SK-MEL-5 (cell line): ENCODE measurements around the gene SMAD6. TPM values are rescaled to one million over a fixed set of nuclear protein-coding genes. Genes with fewer than 3 reads are reported as not detected.
A peak's percentile ranks its signal among the peaks of the same experiment; 100 is the strongest.
"Not testable (repeated sequence)": the region's sequence is repeated elsewhere in the genome, so short reads cannot be mapped to it uniquely, and the experiment has no call there.

Experiments
- DNase-seq: peaks from one replicate; pipeline ENCODE4 v3.0.0-alpha.2; 2016; ENCODE audit warnings: low read depth, low spot score
- in situ Hi-C: cut with HindIII; loops from 2 replicates; pipeline ENCODE4 v1.10.0; 2016; ENCODE audit warnings: low sequenced_read_pairs, high pct_unique_total_duplicates, low pct_unique_long_range_greater_than_20kb
- total RNA-seq: library from RNA; depleted of rRNA; stranded (reverse); fragments of >200 nt; shearing (Covaris generic); gene quantifications from 2 replicates; pipeline ENCODE4 v1.2.3, GENCODE V29; 2014

The SMAD6 gene
- total RNA-seq, 1 experiment from 2014 or later: 4.6 TPM

DNA sequence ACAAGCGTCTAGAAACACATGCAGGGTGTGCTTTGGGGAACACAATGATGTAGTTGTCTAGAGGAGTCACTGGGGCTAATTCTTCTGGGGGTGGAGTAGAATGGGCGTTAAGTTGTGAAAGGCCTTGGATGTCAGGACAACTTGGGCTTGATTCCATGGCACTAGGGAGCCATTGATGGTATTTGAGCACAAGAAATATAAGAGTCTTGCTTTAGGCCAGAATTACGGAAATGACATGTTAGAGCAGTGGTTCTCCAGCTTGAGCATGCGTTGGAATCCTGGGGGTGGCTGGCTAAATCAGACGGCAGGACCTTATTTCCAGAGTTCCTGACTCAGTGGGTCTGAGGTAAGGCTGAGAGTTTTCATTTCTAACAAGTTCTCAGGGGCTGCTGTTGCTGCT is 29.2 kb upstream of the SMAD6 start:
- in situ Hi-C loops: no loop called here
- DNase-seq: no peak

- in situ Hi-C loops: no loop called here
- peak; percentile 62 for DNase-seq
Observed at GRCh38 chr15:66673410-66674322, 28.4 kb upstream of the SMAD6 start.

- no peak for DNase-seq
- in situ Hi-C loops: no loop called here
Observed at GRCh38 chr15:66674756-66675155, 27.3 kb upstream of the SMAD6 start.

DNA sequence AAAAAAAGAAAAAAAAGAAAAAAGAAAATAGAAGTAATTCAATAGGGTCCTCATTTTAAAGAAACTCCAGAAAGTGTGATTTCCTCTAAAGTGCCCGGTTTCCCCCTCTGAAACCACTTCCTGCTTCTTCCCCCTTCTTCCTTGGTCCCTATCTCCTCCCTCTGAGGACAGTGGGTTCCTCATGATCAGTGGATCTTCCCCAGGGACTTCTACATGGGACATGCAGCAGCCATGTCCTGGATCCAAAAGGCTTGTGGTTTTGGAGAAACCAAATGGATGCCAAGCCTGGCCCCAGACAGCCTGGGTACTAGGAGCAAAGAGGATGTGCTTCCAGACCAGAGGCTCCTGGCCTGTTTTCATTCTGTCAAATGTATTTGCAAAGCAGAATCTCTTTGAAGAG is 26.6 kb upstream of the SMAD6 start:
- no peak for DNase-seq
- in situ Hi-C loops: no loop called here

- DNase-seq: no peak
- in situ Hi-C loops: no loop called here
Observed at GRCh38 chr15:66677336-66677735, 24.7 kb upstream of the SMAD6 start.

DNA sequence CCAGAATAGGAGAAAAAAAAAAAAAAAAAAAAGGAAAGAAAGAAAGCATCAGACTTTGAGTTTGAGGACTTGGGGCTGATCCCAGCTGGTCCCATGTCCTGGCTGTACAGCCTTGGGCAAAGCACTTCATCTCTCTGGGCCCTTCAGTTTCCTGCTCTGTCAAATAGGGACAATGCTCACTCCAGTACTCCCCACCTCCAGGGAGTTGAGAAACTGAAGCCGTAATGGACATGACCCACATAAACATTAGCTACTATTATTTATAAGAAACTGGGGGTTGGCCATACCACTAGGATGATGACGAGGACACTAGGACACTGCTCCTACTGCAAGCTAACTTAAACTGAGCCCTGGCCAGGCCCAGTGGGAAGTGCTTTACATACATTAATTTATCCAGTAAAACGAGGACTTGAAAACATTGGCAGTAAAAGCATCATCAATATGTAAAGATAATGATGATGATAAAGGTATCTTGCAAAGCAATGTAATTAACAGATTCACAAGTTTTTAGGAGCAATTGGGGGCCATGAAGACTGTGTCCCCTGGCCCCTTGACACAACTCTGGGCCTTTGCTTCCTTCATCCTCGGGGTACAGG is 22.9 kb upstream of the SMAD6 start:
- DNase-seq: no peak
- in situ Hi-C loops: no loop called here

DNA sequence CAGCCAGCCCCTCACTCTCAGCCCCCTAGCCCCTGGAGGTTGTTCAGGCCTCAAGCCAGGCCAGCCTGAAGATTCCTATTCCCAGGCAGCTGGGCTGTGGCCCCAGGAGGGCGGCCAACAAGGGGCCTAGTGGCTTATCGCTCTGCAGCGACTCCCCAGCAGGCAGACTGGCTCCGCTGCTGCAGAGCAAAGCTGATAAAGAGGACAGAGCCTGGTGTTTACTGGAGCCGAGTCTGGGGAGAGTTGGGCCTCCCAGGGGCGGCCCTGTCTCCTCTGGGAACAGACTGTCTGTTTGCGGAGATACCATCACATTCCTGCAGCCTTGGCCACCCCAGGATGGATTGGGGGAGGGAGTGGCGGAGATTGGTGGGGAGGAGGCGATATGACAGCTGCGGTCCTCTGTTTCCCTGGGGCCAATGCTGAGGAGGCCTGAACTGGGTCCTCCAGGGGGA is 22.4 kb upstream of the SMAD6 start:
- DNase-seq: no peak
- in situ Hi-C loops: no loop called here

DNA sequence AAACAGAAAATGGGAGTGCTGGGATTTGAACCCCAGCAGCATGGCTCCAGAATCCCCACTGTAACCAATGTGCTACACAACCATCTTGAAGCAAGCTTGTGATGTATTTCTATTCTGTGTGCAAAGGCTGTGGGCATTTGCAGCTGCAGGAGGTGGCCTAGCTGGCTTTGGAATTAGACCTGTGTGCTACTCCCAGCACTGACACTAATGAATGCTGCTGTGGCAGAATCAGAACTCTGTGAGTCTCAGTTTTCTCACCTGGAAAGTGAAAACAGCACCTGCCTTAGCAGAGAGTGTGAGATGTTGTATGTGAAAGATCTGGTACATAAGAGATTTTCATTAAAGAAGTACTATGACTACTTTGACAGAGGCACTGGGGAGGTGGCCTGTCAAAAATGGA is 21.5 kb upstream of the SMAD6 start:
- in situ Hi-C loops: no loop called here
- DNase-seq: no peak

- in situ Hi-C loops: no loop called here
- no peak for DNase-seq
Observed at GRCh38 chr15:66681395-66681794, 20.6 kb upstream of the SMAD6 start.

GRCh38 chr15:66682246-66682645 is 19.8 kb upstream of the SMAD6 start:
- no peak for DNase-seq
- in situ Hi-C loops: no loop called here

DNA sequence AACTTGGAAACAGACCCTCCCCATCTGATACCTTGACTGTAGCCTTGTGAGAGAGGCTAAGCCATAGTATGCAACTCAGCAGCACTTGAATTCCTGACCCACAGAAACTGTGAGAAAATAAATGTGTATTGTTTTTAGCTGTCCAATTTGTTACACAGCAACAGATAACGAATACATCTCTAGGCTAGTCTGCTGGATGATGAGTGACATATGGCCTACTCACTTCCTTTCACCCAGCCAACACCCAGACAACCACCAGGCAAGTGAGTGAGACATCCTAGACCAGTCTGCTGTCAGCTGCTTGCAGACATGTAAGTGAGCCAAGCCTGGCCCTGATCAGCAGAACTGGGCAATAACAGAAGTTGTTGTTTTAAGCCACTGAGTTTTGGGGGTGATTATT is 19.2 kb upstream of the SMAD6 start:
- in situ Hi-C loops: no loop called here
- no peak for DNase-seq

DNA sequence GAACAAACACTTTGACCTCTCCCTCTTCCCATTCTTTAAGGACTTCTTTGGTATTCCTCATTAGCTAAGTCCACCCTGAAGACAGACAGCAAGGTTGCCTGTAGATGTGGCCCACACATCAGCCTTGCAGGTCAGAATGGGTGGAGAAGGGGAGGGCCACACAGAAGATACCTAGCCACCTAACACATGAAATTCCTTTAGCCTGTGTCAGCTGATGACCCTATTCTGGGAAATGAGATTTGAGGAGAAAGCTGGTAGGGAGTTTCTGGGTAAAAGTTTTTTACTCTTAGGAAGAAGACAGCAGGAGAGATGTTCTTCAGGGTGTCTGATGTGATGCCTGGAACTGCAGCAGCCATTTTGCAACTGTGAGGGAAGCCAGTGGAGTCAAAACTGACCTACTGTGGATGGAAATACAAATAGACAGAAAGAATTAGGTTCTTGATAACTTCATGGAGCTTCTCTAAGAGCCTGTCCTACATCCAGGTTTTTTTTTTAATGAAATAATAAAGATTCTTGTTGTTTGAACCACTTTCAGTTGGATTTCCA is 17.8 kb upstream of the SMAD6 start:
- in situ Hi-C loops: no loop called here
- DNase-seq: no peak

DNA sequence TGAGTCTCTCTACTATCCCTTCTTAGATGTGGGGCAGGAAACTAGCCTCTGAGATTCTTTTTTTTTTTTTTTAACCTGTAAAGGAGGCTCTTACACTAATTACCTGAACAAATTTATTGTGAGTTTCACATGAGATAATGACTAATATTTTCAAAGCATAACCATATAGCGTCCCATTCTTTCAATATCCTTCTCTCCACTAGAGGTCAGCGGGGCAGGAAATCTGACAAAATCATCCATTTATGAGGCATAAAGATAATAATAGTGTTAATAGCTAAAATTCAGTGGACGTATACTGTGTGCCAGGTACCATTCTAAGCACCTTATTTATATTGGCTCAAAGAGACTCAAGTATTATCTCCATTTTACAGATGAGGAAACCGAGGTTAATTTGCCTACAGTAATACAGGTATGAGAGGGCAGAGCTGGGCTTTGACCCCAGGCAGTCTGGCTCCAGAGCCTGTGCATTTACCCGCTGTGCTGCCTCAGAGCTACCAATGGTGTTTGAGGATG is 16.3 kb upstream of the SMAD6 start:
- peak; percentile 25 for DNase-seq
- in situ Hi-C loops: no loop called here

GRCh38 chr15:66690912-66691311 is 11.1 kb upstream of the SMAD6 start:
- DNase-seq, in situ Hi-C loops: not testable (repeated sequence)

- DNase-seq: no peak
- in situ Hi-C loops: no loop called here
Observed at GRCh38 chr15:66691727-66692126, 10.3 kb upstream of the SMAD6 start.

GRCh38 chr15:66692391-66692790 is 9.6 kb upstream of the SMAD6 start:
- in situ Hi-C loops: no loop called here
- DNase-seq: no peak

GRCh38 chr15:66692808-66693596 is 9.0 kb upstream of the SMAD6 start:
- in situ Hi-C loops: no loop called here

DNA sequence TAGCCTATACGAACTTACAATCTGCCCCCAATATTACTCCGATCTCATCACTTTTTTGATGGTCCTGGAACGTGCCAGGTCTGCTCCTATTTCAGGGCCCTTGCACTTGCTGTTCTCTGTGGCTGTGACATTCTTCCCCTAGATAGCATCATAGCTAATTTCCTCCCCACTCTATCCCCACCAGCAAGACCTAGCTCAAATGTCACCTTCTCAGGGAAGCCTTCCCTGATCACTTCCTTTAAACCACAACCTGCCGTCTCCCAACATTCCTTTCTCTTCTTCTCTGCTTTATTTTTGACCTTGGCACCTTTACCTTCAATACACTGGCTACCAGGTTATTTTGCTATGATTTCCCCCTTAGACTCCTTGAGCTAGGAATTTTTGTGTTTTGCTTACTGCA is 5.3 kb upstream of the SMAD6 start:
- DNase-seq: no peak
- in situ Hi-C loops: no loop called here

More at GRCh38 chr15:66692808-66693596, 9.0 kb upstream of the SMAD6 start:
- DNase-seq: no peak
